Right lung (tissue), 10 donors: ENCODE data around the gene GALR3. TPM values are rescaled to one million over a fixed set of nuclear protein-coding genes. Genes with fewer than 3 reads are reported as not detected.
"Not testable (repeated sequence)": the region's sequence is repeated elsewhere in the genome, so short reads cannot be mapped to it uniquely, and the experiment has no call there.

Experiments
- DNase-seq, 2 donors: peaks; one replicate each; pipeline ENCODE4 v3.0.0-alpha.2; 2013
- long read RNA-seq, 8 donors: transcript quantifications; one replicate each; lab custom pipeline, GENCODE V29; 2026
- polyA plus RNA-seq, 5 donors: library from polyadenylated mRNA; unstranded; fragments of 120-200 nt; gene quantifications; one replicate each; pipeline versions ENCODE4 v1.2.1 to v1.2.3, GENCODE V29; 2013; ENCODE audit warnings: inconsistent platforms in 1 of 5, low replicate concordance in 1 of 5; ENCODE audit not compliant: insufficient read length in 5 of 5, insufficient read depth in 1 of 5

Gene GALR3, protein sequence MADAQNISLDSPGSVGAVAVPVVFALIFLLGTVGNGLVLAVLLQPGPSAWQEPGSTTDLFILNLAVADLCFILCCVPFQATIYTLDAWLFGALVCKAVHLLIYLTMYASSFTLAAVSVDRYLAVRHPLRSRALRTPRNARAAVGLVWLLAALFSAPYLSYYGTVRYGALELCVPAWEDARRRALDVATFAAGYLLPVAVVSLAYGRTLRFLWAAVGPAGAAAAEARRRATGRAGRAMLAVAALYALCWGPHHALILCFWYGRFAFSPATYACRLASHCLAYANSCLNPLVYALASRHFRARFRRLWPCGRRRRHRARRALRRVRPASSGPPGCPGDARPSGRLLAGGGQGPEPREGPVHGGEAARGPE
- polyA plus RNA-seq, result under 1 TPM in 1 of 5 donors, not detected in 4; 0.13 TPM
- long read RNA-seq, donor 1, result 0 reads
- long read RNA-seq, donor 2, result 0 reads
- long read RNA-seq, donor 3, result 0 reads
- long read RNA-seq, donor 4, result 0 reads
- long read RNA-seq, donor 5, result 0 reads
- long read RNA-seq, donor 6, result 0 reads
- long read RNA-seq, donor 7, result 0 reads
- long read RNA-seq, donor 8, result 0 reads

DNA sequence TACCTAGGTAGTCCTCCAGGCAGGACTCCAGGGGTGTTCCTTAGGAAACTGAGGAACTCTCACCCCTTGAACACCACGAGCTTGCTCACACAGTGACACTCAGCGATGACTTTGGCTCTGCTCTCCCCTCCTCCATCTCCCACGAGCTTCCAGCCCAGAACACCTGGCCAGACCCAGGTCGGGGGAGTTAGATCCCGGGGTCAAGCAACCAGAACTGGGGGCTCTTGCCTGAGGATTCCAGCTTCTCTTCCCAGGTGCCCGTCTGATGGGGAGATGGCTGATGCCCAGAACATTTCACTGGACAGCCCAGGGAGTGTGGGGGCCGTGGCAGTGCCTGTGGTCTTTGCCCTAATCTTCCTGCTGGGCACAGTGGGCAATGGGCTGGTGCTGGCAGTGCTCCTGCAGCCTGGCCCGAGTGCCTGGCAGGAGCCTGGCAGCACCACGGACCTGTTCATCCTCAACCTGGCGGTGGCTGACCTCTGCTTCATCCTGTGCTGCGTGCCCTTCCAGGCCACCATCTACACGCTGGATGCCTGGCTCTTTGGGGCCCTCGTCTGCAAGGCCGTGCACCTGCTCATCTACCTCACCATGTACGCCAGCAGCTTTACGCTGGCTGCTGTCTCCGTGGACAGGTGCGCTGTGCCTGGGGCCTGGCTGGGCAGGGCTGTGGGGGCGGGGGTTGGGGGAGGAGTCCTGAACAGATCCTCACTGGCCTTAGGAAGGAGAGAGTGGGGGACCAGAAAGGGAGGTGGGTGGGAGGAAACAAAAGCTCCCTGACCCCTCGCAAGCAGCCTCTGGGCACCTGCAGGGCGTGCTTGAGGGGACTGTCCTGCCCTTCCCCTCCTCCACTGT is at the start of gene GALR3:
Gene GALR3 (plus strand): TSS at position 249 of the 852 bp plus-strand sequence. CDS start 25 bp downstream, at position 274.
- DNase-seq, result no peak

DNA sequence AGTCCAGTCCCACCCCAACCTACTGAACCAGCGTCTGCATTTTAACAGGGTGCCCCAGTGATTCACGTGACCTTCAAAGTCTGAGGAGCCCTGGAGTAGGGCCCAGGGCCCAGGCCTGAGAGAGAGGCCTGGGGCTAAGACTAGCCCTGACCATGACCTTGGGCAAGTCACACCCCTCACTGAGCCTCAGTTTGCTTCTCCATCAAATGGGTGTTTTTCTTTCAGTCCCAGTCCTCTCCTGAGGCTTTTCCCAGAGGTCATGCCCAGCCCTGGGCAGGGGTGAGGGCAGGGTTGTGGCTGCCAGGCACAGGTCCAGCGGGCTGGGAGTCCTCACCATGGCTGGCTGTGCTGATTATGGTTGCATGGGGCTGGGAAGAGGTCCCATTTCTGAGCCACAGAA is 48.5 kb upstream of the GALR3 start:
- DNase-seq, result no peak

DNA sequence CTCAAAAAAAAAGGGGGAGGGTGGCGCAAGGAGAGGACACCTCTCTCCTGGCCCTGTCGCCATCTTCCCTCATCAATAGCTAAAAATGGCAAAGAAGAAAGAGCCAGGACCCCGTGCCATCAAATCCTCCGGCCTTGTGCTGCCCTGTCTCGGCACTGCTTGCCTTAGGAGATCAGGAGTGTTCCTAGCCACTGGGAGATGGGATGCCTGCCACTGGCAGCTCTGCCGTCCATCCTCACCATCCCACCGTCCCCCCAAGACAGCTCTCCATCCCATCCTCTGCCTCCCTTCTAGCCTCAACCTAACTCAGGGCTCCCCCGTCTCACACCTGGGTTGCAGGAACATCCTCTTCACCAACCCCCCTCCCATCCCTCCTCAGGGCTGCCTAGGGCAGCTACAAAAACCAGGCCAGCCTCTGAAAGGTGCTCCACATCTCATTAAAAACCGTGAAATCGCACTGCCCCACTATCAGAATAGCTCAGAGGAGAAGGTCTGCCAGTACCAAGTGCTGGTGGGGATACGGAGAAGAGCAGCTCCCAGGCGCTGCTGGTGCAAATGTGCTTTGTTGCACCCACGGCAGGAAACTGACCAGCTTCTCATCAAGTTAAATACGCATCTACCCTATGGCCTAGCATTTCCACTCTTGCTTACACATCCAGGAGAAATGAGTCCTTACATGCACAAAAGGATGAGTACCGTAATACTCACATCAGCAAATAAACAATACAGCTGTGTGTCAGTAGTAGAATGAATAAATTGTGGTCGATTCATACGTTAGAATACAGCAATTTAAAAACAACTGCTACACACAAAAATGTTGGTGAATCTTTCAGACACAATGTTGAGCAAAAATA is 47.2 kb upstream of the GALR3 start:
- DNase-seq, result no peak

DNA sequence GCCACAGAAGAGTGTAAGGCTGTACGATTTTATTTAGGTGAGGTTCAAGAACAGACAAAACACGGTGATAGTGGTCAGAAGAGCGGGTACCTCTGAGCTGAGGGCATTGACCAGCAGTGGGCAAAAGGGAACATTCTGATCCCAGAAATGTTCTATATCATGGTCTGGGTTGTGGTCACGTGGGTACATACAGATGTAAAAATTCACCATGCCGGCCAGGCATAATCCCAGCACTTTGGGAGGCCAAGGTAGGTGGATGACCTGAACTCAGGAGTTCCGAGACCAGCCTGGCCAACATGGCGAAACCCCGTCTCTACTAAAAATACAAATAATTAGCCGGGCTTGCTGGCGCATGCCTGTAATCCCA is 46.6 kb upstream of the GALR3 start:
- DNase-seq, result no peak

DNA sequence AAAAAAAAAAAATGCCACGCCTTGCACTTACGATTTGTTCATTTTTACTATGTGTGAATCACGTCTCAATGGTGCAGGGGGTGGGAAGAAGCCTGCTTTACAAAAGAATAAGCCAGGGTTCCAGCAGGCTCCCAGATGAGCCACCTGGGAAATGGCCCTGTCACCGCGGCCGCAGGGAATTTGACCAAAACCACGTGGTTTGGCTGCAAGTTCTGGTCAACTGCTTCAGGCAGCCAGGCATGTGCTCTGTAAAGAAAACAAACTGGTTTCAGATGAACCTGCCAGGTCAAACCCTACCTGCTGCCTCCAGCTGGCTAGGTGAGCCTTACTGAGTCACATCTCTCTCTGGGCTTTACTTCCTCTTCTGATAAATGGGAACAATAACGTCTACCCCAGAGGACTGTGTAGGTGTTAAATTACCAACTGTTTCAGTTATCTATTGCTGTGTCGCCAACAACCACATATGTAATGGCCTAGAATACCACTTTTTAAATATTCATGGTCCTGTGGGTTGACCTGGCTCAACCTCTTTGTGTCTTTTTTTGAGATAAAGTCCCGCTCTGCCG is 46.0 kb upstream of the GALR3 start:
- DNase-seq, result no peak

DNA sequence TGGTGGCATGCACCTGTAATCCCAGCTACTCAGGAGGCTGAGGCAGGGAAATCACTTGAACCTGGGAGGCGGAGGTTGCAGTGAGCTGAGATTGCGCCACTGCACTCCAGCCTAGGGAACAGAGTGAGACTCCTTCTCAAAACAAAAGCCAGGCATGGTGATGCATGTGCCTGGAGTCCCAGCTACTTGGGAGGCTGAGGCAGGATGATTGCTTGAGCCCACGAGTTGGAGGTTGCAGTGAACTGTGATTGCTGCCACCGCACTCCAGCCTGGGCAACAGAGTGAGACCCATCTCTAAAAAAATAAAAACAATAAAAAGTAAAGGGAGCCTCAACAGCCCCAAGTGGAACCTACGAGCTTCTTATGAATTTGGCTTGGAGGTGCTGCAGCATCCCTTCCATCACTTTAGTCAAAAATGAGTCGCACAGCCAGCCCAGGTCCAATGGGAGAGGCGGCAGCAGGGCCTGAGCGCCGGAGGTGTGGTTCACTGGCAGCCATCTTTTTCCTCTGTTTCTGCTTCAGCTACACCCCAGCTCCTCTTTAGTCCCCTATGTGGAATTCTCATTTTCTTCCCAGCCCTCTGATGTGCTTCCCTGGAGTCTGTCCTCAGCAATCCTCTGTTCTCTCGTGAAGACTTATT is 44.7 kb upstream of the GALR3 start:
- no peak for DNase-seq

DNA sequence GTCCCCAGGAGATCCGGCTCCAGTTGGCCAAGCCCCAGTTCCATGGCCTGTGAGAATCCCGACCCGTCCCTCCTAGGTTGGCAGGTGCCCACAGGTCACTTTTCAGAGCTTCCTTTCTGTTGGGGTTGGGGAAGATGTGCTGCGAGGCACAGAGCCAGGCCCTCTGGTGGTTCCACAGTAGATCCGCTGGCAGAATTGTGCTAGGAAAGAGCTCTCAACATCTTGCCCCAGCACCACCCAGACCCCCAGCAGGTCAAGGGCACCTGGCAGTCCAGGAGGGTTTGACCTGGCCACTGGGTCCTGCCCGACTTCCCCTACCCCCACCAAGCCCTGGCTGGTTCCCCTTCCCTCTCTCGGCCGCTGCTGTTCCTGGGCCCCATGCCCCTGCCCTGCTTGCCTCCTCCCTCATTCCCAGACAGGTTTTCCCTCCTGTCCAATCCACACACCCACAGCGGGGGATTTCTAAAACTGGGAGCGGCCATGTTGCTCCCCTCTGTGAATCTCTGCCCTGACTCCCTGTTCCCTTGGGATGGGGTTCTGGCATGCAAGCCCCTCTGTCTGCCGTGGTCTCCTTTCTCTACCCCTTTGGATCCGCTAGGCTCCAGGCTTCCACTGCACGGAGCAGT is 41.6 kb upstream of the GALR3 start:
- DNase-seq, result no peak

DNA sequence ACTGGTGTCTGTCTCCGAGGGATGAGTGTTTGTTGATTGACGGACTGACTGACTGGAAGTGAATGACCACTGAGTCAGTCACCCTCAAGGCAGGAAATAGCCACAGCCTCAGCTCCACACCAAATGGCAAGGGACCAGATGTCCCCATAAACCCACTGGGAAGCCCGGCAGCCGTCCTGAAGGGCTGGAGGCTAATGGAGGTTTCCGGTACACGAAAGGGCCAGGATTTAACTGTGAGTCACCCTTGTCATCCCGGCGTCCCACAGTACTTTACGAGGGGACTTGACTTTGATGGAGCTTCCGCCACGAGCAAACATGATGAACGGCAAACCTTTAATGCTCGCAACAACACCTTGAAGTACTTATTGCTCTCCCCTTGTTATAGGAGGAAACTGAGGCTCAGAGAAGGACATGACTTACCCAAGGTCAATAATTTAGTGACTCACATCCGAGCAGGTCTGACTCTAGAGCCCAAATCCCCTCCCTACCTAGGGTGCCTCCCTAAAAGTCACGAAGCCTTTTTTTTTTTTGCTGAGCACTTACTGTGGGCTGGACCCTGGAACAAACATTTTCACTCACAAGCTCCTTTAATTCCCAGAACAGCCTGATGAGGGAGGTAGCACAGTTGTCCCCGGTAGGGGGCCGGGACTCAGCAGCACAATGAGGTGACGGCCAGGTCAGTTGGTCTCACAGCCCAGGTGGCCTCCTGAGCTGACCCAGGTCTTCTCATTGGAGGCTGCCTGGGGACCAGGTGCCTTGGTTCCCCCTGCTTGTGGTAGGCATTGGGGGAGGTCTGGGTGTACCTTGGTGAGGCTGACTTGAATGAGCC is 40.6 kb upstream of the GALR3 start:
- DNase-seq, result no peak

DNA sequence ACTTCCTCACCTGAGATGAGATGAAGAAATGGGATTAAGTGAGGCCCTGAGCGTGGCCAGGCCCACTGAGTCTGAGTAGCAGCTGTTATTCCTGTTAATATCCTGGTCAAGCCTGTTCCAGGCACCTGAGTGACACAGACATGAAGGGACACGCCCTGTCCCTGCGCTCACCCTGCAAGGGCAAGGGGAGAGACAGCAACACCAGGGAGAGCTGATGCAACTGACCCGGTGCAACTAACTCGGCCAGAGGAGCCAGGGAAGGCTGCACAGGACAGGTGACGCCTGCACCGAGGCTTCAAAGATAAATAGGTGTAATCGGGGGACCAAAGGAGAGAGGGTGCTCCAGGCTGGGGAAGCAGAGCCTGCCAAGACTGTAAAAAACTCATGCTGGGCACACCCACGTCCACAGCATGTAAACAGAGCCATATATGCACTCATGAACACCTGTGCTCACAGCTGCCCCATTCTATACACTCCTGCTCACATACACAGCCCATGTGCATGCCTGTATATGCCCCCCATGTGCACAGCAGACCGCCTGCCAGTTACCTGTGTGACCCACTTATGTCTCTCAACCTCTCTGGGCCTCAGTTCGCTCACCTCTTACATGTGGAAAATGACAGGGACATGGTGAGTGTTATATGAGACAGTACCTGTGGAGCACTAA is 38.2 kb upstream of the GALR3 start:
- no peak for DNase-seq

DNA sequence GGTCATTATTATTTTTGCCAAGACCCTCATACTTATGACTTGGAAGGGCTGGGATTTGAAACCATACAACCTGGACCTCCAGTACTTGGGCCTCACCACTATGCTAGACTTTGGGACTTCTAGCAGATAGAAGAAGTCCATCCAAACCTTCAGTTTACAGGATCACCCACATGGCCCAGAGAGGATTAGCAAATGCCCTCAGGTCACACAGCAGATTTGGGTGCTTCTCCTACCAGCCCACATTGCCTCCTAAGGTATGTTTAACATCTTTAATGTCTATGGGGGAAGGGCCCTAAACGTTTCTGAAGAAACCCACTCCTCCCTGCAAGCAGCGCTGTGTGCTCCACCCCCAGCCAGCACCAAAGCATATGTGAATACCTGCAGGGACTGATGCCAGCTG is 32.9 kb upstream of the GALR3 start:
- DNase-seq, result no peak

DNA sequence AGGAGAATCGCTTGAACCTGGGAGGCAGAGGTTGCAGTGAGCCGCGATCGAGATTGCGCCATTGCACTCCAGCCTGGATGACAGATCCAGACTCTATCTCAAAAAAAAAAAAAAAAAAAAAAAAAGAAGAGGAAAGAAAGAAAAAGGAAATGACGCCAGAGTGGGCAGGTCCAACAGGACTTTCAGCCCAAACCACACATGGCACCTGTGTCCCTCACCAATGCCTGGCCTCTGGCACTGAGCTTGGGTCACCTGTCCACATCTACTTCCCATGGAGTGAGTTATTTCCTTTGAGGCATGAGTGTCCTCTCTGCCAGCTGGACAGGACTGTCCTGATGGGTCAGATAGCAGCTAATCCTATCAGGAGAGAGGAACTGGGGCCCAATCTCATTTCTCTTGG is 30.7 kb upstream of the GALR3 start:
- no peak for DNase-seq

DNA sequence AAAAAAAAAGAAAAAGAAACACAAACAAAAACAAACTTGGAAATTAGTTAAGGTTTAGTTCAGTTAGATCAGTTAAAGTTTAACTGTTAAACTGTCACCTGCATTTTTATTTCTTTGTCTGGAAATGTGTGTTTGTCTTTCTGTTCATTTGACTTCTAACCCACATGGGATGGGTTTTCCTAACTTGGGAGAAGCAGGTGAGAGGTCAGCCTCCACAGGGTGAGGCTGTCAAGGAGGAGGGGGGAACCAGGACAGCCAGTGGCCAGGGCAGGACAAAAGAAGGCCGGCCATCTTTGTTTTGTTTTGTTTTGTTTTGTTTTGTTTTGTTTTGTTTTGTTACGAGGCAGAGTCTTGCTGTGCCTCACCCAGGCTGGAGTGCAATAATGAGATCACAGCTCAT is 28.8 kb upstream of the GALR3 start:
- DNase-seq, result no peak

DNA sequence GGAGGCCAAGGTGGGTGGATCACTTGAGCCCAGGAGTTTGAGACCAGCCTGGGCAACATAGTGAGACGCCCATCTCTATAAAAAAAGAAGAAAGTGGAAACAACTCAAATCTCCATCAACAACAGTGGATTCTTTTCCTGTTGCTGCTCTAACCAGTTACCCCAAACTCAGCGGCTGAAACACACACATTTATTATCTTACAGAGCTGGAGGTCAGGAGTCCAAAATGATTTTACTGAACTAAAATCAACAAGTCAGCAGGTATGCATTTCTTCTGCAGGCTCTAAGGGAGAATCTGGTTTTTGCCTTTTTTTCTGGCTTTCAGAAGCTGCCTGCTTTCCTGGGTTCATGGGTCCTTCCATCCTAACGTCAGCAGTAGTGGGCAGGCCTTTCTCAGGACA is 27.1 kb upstream of the GALR3 start:
- no peak for DNase-seq

DNA sequence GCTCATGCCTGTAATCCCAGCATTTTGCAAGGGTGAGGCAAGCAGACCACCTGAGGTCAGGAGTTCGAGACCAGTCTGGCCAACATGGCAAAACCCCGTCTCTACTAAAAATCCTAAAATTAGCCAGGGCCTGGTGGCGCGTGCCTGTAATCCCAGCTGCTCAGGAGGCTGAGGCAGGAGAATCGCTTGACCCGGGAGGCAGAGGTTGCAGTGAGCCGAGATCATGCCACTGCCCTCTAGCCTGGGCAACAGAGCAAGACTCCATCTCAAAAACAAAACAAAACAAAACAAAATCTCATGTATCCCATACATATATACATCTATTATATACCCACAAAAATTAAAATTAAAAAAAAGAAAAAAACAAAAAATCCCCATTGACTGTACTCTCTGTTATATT is 25.9 kb upstream of the GALR3 start:
- not testable (repeated sequence) for DNase-seq

DNA sequence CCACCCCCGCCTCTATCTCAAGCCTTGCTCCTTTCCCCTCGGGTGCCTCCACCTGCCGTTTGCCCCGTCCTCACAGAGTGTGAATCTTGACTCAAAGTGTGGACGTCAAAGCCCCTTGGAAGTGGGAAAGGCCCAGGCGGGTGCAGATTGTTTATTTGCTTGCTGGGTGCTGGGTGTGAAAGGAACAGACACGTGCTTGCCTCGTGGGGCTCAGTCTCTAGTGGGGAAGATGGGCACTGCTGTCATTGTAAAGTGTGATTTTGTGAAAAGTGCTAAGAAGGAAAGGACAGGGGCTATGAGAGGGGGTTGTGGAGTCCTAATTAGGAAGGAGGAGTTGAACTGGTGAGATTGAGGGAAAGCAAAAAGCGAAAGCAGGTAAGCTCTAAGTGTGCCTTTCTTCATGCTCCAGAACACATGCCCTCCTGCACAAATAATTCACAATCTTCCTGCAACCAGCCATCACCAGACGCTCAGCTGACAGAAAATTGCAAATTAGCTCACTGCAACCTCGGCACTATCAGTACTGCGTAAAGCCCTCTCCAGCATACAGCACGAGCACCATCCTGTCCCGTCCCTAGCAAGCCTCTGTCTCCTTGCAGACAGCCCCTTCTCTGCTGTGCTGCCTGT is 25.2 kb upstream of the GALR3 start:
- no peak for DNase-seq

DNA sequence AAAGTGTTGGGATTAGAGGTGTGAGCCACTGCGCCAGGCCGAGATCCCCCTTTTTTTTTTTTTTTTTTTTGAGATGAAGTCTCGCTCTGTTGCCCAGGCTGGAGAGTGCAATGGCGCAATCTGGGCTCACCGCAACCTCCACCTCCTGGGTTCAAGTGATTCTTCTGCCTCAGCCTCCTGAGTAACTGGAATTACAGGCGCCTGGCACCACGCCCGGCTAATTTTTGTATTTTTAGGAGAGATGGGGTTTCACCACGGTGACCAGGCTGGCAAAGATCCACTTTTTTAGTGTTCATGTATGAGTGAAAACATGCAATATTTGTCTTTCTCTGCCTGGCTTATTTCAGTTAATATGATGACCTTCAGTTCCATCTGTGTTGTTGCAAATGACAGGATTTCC is 23.2 kb upstream of the GALR3 start:
- not testable (repeated sequence) for DNase-seq

DNA sequence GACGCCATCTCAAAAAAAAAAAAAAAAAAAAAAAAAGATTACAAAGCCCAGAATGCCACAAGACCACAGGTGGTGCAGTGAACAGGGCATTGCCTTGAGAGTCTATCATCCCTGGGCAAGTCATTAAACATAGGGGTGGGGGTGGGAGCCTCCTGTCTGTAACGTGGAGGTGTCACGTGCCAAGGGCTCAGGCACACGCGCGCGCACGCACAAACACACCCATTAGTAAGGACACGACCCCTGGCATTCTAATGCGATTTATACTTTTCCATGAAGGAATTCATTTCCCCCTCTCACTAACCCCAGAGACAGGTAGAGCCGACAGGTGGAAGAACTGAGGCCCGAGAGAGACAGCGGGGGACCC is 21.3 kb upstream of the GALR3 start:
- DNase-seq, result no peak
